Activated T-cell treated with anti-CD3 and anti-CD28 coated beads, Interleukin-2, amount 50 U/mL, for 4 hours (primary cell): ENCODE results near the gene ADO. TPM values are rescaled to one million over a fixed set of nuclear protein-coding genes. Genes with fewer than 3 reads are reported as not detected.
A peak's percentile ranks its signal among the peaks of the same experiment; 100 is the strongest.

ENCODE experiments used
- ATAC-seq, 2 donors: fragments of 200-7000 bp; cut with Tn5 transposase; one replicate each; pipeline ENCODE4 v1.10.0; 2021
- DNase-seq: peaks from one replicate; pipeline ENCODE4 v3.0.0-alpha.2; 2020
- H3K27me3 Mint-ChIP-seq: one replicate; pipeline ENCODE4 v1.8.0; 2021; ENCODE audit warnings: low read depth, mixed read lengths
- H3K36me3 Mint-ChIP-seq: one replicate; pipeline ENCODE4 v1.8.0; 2022; ENCODE audit warnings: mixed read lengths; ENCODE audit not compliant: insufficient read depth
- H3K4me1 Mint-ChIP-seq: one replicate; pipeline ENCODE4 v1.8.0; 2021; ENCODE audit warnings: low read depth, mixed read lengths
- H3K4me3 Mint-ChIP-seq: one replicate; pipeline ENCODE4 v1.8.0; 2021; ENCODE audit warnings: mild to moderate bottlenecking, moderate library complexity, mixed read lengths
- H3K9me3 Mint-ChIP-seq: one replicate; pipeline ENCODE4 v1.8.0; 2021; ENCODE audit warnings: mixed read lengths
- total RNA-seq, 3 donors: library from RNA; stranded (reverse); gene quantifications; one replicate each; pipeline ENCODE4 v1.2.1, GENCODE V29; 2021

Gene ADO
- total RNA-seq: 10 to 100 TPM; 42.7 to 44.7 (median 44.4) TPM

DNA sequence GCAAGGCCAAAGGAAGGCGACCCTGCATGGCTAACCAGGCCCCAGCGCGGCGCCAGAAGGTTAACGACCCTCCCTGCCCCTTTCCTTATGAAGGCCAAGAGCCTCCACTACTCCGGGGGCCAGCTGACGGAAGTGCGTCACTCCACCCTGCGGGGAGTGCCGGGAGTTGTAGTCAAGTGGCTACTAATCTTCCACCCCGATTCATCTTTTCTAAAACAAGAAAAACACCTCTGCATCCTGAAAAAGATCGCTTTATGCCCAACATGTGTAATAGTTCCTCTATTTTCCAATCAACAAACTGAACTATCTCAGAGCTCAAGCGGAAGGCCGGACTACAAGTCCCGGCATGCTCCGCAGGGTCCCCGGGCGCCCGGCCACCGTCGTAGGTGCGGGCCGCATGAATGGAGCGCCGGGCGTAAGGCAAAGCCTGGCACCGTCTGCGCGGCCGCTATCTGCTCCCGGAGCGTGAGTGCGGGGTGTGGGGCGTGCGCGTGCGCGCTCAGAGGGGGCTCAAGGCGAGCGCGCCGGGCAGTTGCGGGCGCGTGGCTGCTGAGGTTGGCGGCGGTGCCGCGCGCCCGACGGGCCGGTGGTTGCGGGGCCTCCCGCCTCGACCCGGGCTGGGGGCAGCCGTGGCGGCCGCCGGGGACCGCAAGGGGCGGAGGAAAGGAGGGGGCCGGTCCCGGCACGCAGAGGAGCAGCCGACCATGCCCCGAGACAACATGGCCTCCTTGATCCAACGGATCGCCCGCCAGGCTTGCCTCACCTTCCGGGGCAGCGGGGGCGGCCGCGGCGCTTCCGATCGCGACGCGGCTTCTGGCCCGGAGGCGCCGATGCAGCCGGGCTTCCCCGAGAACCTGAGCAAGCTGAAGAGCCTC, at the start of gene ADO:
Gene ADO, plus strand, starts transcription at position 365 of the 875 bp plus-strand sequence. Its CDS starts 340 bp downstream, at position 705.
- DNase-seq (peak; percentile 73), ATAC-seq (peak; percentile 91 to 93)
- Mint-ChIP-seq H3K9me3 (no peaks in the 10 kb centered on the region), H3K36me3 (peaks cover 23% of the 10 kb centered on the region), H3K4me3 (peak within 1 kb of the TSS; percentile 90), H3K27me3 (peaks cover 3% of the 10 kb centered on the region), H3K4me1 (peaks cover 39% of the 10 kb centered on the region)

DNA sequence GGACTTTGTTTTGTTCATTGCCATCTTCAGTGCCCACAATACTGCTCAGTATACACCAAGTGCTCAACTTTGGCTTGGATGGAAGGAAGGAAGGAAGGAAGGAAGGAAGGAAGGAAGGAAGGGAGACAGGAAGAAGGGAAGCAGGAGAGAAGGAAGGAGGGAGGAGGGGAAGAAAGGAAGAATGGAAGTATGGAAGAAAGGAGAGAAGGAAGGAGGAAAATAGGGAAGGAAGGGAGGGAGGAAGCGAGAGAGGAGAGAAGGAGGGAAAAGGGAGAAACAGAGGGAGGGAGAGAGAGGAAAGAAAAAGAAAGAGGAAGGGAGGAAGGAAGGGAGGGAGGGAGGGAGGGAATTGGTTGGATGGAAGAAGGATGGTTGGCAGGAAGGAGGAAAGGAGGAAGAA, 49.6 kb upstream of the ADO start:
- no peak for DNase-seq
- H3K4me1 Mint-ChIP-seq: peaks cover 26% of the 10 kb centered on the region
- H3K27me3 Mint-ChIP-seq: no peaks in the 10 kb centered on the region
- no peaks in the 10 kb centered on the region for H3K9me3 Mint-ChIP-seq
- no peak overlapping the region for H3K4me3 Mint-ChIP-seq
- ATAC-seq: no peak
- no peaks in the 10 kb centered on the region for H3K36me3 Mint-ChIP-seq

DNA sequence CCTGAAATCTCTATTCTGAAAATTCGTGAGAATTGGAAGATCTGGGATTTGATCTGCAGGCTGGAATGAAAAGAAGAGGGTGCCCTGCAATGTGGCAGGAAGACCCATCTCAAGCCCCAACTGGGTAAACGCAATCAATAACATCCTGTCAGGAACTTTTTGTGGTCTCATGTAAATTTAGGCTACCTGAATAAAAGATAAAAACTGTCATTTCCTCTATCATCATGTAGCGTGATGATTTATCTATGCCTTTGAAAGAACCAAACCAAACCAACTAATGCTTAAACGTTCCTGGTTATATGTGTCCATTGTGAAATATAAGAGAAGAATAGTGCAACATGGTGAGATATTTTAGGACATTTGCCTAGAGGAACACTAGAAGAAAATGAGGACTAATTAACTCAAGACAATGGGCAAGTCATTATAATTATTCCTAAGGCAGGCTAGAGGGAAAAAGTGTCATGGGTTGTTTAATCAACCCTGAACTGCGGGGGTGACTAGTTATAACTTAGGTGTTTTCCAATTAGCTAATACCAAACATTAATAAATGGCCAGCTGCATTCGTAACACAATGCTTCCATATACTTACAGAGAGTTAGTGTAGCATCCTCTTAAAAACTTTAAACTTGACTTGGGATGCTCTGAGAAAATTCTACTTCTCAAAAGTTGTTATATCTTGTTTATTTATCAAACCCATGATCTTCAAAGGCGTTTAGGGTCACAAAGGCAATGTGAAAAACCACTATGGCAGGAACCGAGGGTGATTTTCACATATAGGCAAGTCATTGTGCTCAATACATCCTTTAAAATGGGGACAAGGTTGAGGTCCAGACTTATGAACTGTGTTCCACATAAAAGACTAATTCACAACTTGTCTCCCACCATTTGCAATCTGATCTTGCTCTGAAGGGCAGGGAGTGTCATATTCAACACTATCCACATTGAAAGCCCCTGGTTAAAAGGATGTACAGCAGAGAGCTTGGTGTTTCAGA, 48.6 kb upstream of the ADO start:
- H3K4me1 Mint-ChIP-seq: peaks cover 23% of the 10 kb centered on the region
- no peaks in the 10 kb centered on the region for H3K9me3 Mint-ChIP-seq
- peak; percentile 41 to 55 for ATAC-seq
- no peaks in the 10 kb centered on the region for H3K36me3 Mint-ChIP-seq
- H3K4me3 Mint-ChIP-seq: no peak overlapping the region
- no peak for DNase-seq
- no peaks in the 10 kb centered on the region for H3K27me3 Mint-ChIP-seq

DNA sequence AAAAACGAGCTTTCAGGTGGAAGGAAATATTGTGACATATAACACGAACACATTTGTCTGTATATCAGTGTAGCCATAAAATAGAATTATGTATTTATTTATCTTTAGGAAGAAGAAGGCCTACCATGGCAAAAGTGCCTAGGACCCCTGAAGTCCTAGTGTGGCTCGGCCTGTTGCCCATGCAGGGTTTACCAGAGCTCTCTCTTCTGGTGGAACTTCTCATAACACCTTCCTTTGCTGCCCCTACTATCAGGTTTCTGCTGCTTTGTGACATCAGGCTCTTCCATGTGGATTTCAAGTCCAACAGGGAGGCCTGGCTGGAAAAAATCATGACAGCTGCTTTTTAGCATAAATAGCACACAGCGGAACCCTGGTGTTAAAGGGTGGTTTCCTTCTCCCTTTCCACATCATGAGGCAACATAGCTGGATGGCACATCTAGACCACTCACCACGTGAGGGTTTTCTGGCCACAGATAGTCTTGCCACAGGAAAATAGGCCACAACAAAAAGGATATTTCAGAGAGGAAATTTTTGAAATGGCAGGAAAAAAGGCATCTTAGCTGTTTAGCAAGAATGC, 44.8 kb upstream of the ADO start:
- peaks cover 27% of the 10 kb centered on the region for H3K4me1 Mint-ChIP-seq
- ATAC-seq (no peak), DNase-seq (no peak)
- no peaks in the 10 kb centered on the region for H3K27me3 Mint-ChIP-seq
- H3K9me3 Mint-ChIP-seq: no peaks in the 10 kb centered on the region
- no peak overlapping the region for H3K4me3 Mint-ChIP-seq
- no peaks in the 10 kb centered on the region for H3K36me3 Mint-ChIP-seq

DNA sequence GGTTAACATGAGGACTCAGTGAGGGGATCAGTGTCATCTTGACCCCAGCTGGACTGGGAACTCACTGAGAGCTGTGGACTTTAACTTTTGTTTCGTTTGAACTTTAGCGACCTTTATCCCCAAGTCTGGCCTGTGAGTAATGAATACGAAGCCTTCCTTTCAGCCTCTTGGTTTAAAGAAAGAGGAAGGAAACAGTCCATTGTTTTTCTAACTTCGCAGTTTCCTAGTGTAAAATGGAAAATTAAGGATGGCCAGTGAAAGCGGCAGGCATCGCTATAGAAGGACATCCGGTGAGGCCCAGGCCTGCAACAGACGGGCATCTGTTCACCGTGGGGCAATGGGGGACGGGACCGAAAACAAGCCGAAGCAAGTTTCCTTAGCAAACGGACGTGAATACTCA, 44.1 kb upstream of the ADO start:
- no peak for ATAC-seq
- Mint-ChIP-seq H3K4me3 (no peak overlapping the region), H3K4me1 (peaks cover 20% of the 10 kb centered on the region), H3K9me3 (no peaks in the 10 kb centered on the region), H3K27me3 (no peaks in the 10 kb centered on the region), H3K36me3 (no peaks in the 10 kb centered on the region)
- no peak for DNase-seq

DNA sequence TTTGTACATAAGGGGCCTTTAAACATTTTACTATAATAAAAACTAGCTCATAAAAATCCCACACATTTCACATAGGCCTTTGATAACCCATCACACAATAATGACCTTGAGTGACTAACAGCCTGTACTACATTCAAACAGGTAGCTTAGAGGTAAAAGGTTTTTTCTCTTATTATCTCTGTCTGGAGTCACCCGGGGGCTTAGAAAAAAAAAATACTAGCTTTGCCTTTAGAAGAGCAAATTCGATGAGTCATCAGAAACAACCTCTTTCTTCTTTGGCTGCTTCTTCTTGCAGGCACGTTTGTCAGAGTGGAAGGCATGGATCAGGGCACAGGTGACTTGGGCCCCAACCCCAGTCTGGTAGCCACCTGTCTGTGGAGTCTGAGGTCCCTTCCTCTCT, 43.4 kb upstream of the ADO start:
- Mint-ChIP-seq H3K4me3 (no peak overlapping the region), H3K36me3 (no peaks in the 10 kb centered on the region), H3K27me3 (no peaks in the 10 kb centered on the region), H3K9me3 (no peaks in the 10 kb centered on the region), H3K4me1 (peaks cover 18% of the 10 kb centered on the region)
- peak; percentile 32 for DNase-seq
- ATAC-seq: peak; percentile 71 to 82

DNA sequence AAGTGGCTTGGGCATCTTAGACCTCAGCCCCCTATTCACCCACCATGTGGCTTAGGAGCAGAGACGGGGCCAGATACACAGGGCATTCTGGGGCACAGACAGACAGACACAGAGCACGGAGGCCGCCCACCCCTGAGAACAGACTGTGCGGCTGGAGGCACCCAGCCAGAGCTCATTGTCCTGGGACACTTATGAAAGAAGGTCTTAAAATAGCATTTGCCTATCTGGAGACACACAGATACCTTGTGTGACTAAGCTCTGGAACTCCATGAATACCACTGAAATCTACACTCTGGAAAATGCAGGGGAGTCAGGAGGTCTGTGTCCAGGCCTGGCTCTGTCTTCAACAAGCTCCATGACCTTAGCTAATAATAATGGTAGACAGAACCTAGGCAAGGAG, 41.4 kb upstream of the ADO start:
- Mint-ChIP-seq H3K27me3 (no peaks in the 10 kb centered on the region), H3K36me3 (no peaks in the 10 kb centered on the region), H3K9me3 (no peaks in the 10 kb centered on the region), H3K4me1 (peaks cover 12% of the 10 kb centered on the region), H3K4me3 (no peak overlapping the region)
- DNase-seq: no peak
- ATAC-seq: no peak

DNA sequence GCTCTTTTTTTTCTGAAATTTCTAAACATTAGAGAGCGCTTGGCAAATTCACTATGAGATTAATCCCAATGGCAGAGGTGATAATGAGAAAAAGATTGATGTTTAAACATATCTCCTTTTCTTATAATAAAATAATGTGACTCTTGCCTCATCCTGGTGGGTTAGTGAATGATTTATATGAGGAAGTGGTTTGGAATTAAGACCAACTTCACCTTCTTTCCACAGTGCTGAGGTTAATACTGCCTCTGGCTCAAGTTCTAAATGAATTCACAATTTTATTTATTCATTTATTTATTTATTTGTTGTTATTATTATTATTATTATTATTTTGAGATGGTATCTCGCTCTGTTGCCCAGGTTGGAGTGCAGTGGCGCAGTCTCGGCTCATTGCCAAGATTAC, 40.5 kb upstream of the ADO start:
- Mint-ChIP-seq H3K9me3 (no peaks in the 10 kb centered on the region), H3K4me1 (peaks cover 12% of the 10 kb centered on the region), H3K27me3 (no peaks in the 10 kb centered on the region), H3K36me3 (no peaks in the 10 kb centered on the region), H3K4me3 (no peak overlapping the region)
- ATAC-seq (no peak), DNase-seq (no peak)

DNA sequence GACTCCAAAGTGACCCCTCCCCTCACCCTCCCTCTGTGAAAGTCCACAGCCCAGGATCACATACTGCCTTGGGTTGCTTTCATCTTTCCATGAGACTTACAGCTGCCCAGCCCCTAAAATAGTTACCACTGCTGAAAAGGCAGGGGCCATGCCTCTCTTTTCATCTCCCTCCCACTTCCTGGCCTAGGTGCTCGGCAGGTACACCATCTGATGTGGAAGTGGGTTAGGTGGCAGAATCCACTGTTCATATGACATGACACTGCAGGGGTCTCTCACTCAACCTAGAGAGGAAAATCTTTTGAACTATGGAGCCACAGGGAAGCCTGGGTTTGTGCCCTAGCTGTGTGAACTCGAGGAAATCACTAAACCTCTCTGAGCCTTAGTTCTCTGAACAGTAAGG, 38.8 kb upstream of the ADO start:
- peaks cover 17% of the 10 kb centered on the region for H3K4me1 Mint-ChIP-seq
- H3K27me3 Mint-ChIP-seq: no peaks in the 10 kb centered on the region
- ATAC-seq: no peak
- no peaks in the 10 kb centered on the region for H3K9me3 Mint-ChIP-seq
- no peaks in the 10 kb centered on the region for H3K36me3 Mint-ChIP-seq
- no peak overlapping the region for H3K4me3 Mint-ChIP-seq
- DNase-seq: no peak

DNA sequence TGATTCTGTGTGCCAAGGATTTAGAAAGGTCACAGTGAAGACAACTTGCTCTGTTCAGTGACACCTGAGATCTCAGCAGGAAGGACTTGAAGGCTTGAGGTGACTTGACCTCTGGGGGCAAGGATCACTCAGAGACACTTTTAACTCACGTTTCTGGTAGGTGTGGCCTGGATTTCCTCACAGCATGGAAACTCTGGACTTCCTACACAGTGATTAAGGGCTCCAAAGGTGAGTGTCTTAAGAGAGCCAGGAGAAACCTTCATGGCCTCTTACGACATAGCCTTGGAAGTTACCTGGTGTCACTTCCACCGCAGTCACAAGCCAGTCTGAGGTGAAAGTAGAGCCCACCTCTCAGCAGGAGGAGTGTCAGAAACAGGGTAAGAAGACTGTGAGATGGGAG, 38.1 kb upstream of the ADO start:
- no peaks in the 10 kb centered on the region for H3K36me3 Mint-ChIP-seq
- H3K4me1 Mint-ChIP-seq: peaks cover 13% of the 10 kb centered on the region
- DNase-seq (no peak), ATAC-seq (no peak)
- H3K9me3 Mint-ChIP-seq: no peaks in the 10 kb centered on the region
- no peak overlapping the region for H3K4me3 Mint-ChIP-seq
- no peaks in the 10 kb centered on the region for H3K27me3 Mint-ChIP-seq

DNA sequence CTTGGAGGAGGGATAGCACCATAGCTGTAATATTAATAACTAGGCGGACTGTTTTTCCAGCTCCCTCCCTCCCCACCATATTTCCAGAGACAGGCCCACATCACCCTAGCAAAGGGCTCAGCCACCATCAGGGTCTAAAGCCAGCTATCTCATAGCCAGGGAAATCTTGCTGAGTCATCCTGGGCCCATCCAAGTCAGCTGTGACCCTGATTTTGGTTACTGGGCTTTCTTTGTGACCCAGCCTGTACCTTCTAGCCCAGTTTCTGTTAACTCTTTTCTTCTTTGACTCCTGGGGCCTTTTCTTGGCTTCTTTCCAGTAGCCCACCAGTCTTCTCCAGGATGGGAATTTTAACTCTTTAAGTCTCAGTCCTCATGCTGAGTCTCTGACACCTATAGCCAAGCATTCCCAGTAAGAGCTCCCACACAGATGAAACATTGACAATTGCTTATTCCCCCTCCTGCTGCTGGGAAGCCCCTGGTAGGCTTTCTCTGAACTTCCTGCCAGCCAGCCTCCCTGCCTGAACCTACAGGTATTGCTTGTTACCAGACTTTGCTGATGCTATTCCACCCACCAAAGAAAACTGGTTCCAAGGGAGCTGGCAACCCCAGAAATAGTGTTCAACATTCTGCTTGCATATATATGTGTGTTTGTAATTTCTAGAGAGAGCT, 34.8 kb upstream of the ADO start:
- DNase-seq (no peak), ATAC-seq (no peak)
- Mint-ChIP-seq H3K27me3 (no peaks in the 10 kb centered on the region), H3K9me3 (no peaks in the 10 kb centered on the region), H3K4me3 (no peak overlapping the region), H3K4me1 (peaks cover 14% of the 10 kb centered on the region), H3K36me3 (no peaks in the 10 kb centered on the region)

DNA sequence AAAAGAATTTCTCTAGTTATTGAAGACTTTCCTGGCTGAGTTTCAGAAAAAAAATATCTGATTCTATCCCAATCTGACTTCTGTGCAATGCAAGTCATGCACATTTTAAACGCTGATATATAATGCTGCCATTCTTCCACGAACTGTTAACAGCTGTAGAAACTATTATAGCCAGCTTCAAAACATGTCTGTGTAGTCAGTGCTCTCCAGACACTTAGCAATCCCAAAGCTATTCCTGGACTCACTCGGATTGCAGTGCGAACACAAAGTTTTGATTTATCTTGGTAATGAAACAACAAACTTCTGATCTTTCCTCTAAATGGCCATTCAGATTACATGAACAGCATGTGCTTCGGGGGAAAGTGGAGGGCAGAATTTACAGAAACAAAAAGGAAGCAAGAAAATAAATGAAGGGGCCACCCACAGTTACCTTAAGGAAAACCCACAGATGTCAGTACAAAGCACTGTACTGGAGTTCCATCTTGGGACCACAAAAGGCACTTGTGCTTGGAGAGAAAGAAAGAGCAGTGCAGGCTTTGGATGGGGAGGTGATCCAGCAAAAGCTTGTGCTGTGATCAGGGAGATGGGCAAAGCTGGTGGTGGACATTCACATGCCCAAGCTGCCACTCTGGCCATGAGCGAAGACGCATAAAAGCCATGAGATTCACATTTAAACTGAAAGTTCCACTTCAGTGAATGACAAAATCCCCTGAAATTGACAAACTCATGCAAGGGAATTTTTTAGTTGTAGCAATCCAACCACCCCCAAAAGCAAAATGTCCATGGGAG, 32.1 kb upstream of the ADO start:
- ATAC-seq (no peak), DNase-seq (no peak)
- H3K9me3 Mint-ChIP-seq: no peaks in the 10 kb centered on the region
- peaks cover 8% of the 10 kb centered on the region for H3K4me1 Mint-ChIP-seq
- no peaks in the 10 kb centered on the region for H3K36me3 Mint-ChIP-seq
- no peak overlapping the region for H3K4me3 Mint-ChIP-seq
- H3K27me3 Mint-ChIP-seq: no peaks in the 10 kb centered on the region

DNA sequence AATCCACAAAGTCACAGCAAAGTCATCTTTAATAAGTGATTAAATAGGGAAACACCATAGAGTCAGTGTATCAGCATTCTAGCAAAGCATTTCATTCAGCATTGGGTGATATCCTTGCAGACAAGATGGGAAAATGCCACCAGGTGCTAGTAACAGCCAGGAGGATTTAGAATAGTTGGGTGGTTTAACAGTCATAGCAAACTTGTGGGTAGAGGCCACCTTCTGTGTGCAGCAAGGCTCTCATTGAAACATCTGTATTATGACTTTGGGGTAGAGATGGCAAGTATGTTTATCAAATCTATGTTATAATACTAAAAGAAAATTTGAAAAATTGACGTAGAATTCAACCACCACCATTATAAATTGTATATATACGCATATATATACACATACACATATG, 26.4 kb upstream of the ADO start:
- ATAC-seq (peak; percentile 25 to 46), DNase-seq (no peak)
- Mint-ChIP-seq H3K36me3 (no peaks in the 10 kb centered on the region), H3K4me3 (no peak overlapping the region), H3K9me3 (no peaks in the 10 kb centered on the region), H3K4me1 (peaks cover 32% of the 10 kb centered on the region), H3K27me3 (no peaks in the 10 kb centered on the region)
